Endodermal cell (in vitro differentiated cells): Measurements from ENCODE around the gene RAB7B. TPM values are rescaled to one million over a fixed set of nuclear protein-coding genes. Genes with fewer than 3 reads are reported as not detected.

Experiments
- DNase-seq: peaks from one replicate; pipeline ENCODE4 v3.0.0-alpha.2; 2017
- H3K27ac ChIP-seq: 2 replicates; pipeline ENCODE4 v1.5.1; 2013; ENCODE audit warnings: mild to moderate bottlenecking, low read depth, low read length, moderate library complexity
- H3K27me3 ChIP-seq: 2 replicates; pipeline ENCODE4 v1.6.1; 2013; ENCODE audit warnings: mild to moderate bottlenecking, low read length, moderate library complexity; ENCODE audit not compliant: insufficient read depth, control insufficient read depth, poor library complexity, severe bottlenecking
- H3K36me3 ChIP-seq: 2 replicates; pipeline ENCODE4 v1.7.0; 2013; ENCODE audit warnings: mild to moderate bottlenecking, low read length, moderate library complexity; ENCODE audit not compliant: control insufficient read depth, insufficient read depth
- H3K4me1 ChIP-seq: one replicate; pipeline ENCODE4 v1.7.0; 2013; ENCODE audit warnings: low read length; ENCODE audit not compliant: control insufficient read depth, insufficient read depth
- H3K4me3 ChIP-seq: 2 replicates; pipeline ENCODE4 v1.5.1; 2013; ENCODE audit warnings: mild to moderate bottlenecking, low read length, moderate library complexity
- H3K9ac ChIP-seq: 2 replicates; pipeline ENCODE4 v1.6.1; 2013; ENCODE audit warnings: mild to moderate bottlenecking, low read length, moderate library complexity; ENCODE audit not compliant: poor library complexity, severe bottlenecking; ENCODE audit errors: extremely low read depth
- H3K9me3 ChIP-seq: 2 replicates; pipeline ENCODE4 v1.6.1; 2013; ENCODE audit warnings: mild to moderate bottlenecking, low read length, moderate library complexity; ENCODE audit not compliant: control insufficient read depth
- H3K27ac Mint-ChIP-seq: 2 replicates; pipeline ENCODE4 v1.8.0; 2020; ENCODE audit warnings: mixed read lengths
- H3K27me3 Mint-ChIP-seq: 2 replicates; pipeline ENCODE4 v1.8.0; 2021; ENCODE audit warnings: mild to moderate bottlenecking, mixed read lengths; ENCODE audit not compliant: insufficient read depth
- H3K36me3 Mint-ChIP-seq: 2 replicates; pipeline ENCODE4 v1.8.0; 2020; ENCODE audit warnings: low read depth, mixed read lengths
- H3K4me1 Mint-ChIP-seq: 2 replicates; pipeline ENCODE4 v1.8.0; 2020; ENCODE audit warnings: mixed read lengths
- H3K4me3 Mint-ChIP-seq: 2 replicates; pipeline ENCODE4 v1.8.0; 2020; ENCODE audit warnings: mild to moderate bottlenecking, moderate library complexity, mixed read lengths
- H3K9me3 Mint-ChIP-seq: 2 replicates; pipeline ENCODE4 v1.8.0; 2020; ENCODE audit warnings: mild to moderate bottlenecking, mixed read lengths
- CTCF ChIP-seq: fragments of 200-600 bp; sonication (generic); conservative IDR thresholded peaks from 2 replicates; pipeline ENCODE4 v1.5.0; 2021; ENCODE audit warnings: antibody characterized with exemption, mild to moderate bottlenecking
- WGBS, 2 experiments: methylation state at CpG; one replicate each; pipeline versions ENCODE4 v1.1.5 to v1.1.7; 2013; ENCODE audit warnings: missing lambda C conversion rate in 2 of 2, mixed read lengths in 1 of 2; ENCODE audit not compliant: insufficient coverage in 1 of 2, insufficient read length in 1 of 2; 5-methylcytosine and 5-hydroxymethylcytosine counted together
- total RNA-seq, 2 donors: library from RNA; stranded (reverse); fragmentation: NEBNext Ultra II Directional in 1 of 2; extraction: Animal tissue kit (Norgen Biotek cat#: 25700) in 1 of 2; gene quantifications; 2 replicates in 1 of 2; 3 replicates in 1 of 2; pipeline ENCODE4 v1.2.1, GENCODE V29; 2021

Gene RAB7B
- total RNA-seq, 2 donors from 2014 or later, result not detected

DNA sequence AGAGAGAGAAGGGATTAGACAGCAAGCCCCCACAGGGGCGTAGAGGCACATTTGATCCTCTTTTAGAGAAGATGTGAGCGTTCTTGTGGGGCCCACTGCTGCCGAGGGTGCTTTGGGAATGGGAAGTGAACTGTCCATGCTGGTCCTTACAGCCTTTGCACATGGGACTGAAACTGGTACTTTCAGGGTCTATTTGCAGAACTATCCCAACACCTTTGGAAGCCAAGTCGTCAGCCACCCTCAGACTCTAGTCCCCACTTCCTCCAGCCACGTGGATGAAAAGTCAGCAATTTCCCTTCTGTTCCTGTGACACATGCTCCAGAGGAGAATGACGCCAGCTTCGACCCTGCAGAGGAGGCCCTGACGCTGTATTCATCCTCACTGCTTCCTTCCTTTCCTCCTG, 2.6 kb upstream of the RAB7B start:
- H3K36me3 ChIP-seq, result no peaks in the 10 kb centered on the region
- no peaks in the 10 kb centered on the region for H3K9me3 ChIP-seq
- no peaks in the 10 kb centered on the region for H3K9me3 Mint-ChIP-seq
- no peaks in the 10 kb centered on the region for H3K36me3 Mint-ChIP-seq
- no peaks in the 10 kb centered on the region for H3K27me3 ChIP-seq
- H3K27ac ChIP-seq, result no peak overlapping the region
- H3K27me3 Mint-ChIP-seq, result no peaks in the 10 kb centered on the region
- no peak overlapping the region for H3K9ac ChIP-seq
- H3K4me1 Mint-ChIP-seq, result no peaks in the 10 kb centered on the region
- H3K27ac Mint-ChIP-seq, result no peak overlapping the region
- no peak overlapping the region for H3K4me3 ChIP-seq
- H3K4me1 ChIP-seq, result no peaks in the 10 kb centered on the region
- H3K4me3 Mint-ChIP-seq, result no peak overlapping the region
- 90 to 98% methylated on average over 7 to 8 of the region's 8 CpGs for WGBS, 2 experiments
- no peak for TF ChIP-seq CTCF
- no peak for DNase-seq

- H3K27ac Mint-ChIP-seq, result no peak overlapping the region
- Histone ChIP-seq H3K9me3 (no peaks in the 10 kb centered on the region), H3K27ac (no peak overlapping the region), H3K9ac (no peak overlapping the region), H3K27me3 (no peaks in the 10 kb centered on the region), H3K4me3 (no peak overlapping the region), H3K36me3 (no peaks in the 10 kb centered on the region), H3K4me1 (no peaks in the 10 kb centered on the region)
- no peaks in the 10 kb centered on the region for H3K27me3 Mint-ChIP-seq
- H3K36me3 Mint-ChIP-seq, result no peaks in the 10 kb centered on the region
- WGBS, 2 experiments, result 80 to 92% methylated on average over 1 to 7 of the region's 7 CpGs
- no peak overlapping the region for H3K4me3 Mint-ChIP-seq
- peak; percentile 24 for DNase-seq
- no peaks in the 10 kb centered on the region for H3K4me1 Mint-ChIP-seq
- H3K9me3 Mint-ChIP-seq, result no peaks in the 10 kb centered on the region
- no peak for TF ChIP-seq CTCF
These were observed 2.0 kb upstream of the RAB7B start for GRCh38 chr1:206005234-206005633.

DNA sequence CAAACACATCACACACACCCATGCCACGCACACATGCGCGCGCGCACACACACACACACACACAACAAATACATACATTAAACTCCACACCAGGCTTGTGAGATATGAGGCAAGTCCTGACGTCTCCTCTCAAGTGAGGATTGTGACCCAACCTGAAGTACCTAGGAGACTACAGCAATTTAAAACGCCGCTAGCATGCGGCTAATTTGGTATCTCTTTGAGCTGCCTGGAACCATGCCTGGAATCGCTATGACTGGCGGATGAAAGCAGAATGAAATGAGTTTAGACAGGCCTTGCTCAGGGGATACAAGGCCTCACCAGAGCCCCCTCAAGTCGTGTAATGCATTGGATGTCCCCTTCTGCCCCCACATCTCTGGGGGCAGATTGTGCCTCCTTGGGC, 1.6 kb upstream of the RAB7B start:
- Histone ChIP-seq H3K36me3 (no peaks in the 10 kb centered on the region), H3K9me3 (no peaks in the 10 kb centered on the region), H3K27me3 (no peaks in the 10 kb centered on the region), H3K9ac (no peak overlapping the region), H3K4me3 (no peak overlapping the region), H3K27ac (no peak overlapping the region), H3K4me1 (no peaks in the 10 kb centered on the region)
- Mint-ChIP-seq H3K4me1 (no peaks in the 10 kb centered on the region), H3K36me3 (no peaks in the 10 kb centered on the region), H3K27me3 (no peaks in the 10 kb centered on the region), H3K9me3 (no peaks in the 10 kb centered on the region), H3K4me3 (no peak overlapping the region), H3K27ac (no peak overlapping the region)
- 91 to 92% methylated on average over 8 to 12 of the region's 12 CpGs for WGBS, 2 experiments
- peak; percentile 29 for DNase-seq
- no peak for TF ChIP-seq CTCF
